HG02885 (cell line): ENCODE measurements around the gene ACHE.
"Not testable (repeated sequence)": the region's sequence is repeated elsewhere in the genome, so short reads cannot be mapped to it uniquely, and the experiment has no call there.

Experiments
- ATAC-seq: cut with Tn5 transposase; IDR thresholded peaks from one replicate; pipeline ENCODE4 v1.9.1; 2021; ENCODE audit warnings: mild to moderate bottlenecking; ENCODE audit not compliant: unreplicated experiment, poor library complexity

ACHE gene

DNA sequence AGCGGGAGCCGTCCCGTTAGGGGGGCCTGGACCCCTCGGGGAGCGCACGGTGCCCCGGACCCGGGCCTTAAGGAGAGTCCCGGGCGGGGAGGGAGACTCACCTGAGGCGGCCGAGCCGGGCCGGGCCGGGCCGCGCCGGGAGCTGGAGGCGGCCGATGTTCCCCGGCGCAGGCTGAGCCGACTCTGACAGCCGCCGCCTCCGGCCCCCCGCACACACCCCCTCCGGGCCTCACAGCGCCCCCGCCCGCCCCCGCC, at the start of gene ACHE:
ACHE (minus strand) TSS at position 188 of the 255 bp plus-strand sequence. CDS start 1,656 bp downstream, outside the sequence.
- ATAC-seq: no peak

DNA sequence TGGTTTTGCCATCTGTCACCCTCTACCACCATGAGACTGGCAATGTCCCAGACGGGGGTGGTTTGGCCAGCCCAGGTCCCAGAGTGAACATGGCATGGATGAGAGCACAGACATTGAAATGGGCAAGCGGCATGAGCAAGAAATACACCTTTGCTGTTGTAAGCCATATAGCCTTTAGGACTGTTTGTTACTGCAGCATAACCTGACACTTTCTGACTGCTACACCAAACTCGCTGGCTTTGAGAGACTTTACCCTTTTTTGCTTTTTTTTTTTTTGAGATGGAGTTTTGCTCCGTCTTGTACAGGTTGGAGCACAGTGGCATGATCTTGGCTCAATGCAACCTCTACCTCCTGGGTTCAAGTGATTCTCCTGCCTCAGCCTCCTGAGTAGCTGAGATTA, 48.5 kb upstream of the ACHE start:
- ATAC-seq: no peak

DNA sequence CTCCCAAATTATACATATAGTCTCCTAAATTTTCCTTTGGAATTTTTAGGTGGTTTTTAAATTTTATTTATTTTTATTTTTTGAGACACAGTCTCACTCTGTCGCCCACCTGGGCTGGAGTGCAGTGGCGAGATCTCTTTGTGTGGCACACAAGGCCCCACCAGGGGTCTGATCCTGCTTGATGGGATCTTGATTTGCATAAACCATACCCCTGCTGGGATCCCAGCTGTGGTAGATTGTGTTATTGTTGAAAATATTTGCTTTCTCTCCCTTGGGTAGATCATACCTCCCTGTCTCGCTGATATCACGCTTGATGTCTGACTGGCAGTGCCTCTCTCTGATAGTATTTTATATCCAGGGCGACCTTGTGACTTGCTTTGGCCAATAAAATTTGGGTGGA, 48.0 kb upstream of the ACHE start:
- no peak for ATAC-seq

DNA sequence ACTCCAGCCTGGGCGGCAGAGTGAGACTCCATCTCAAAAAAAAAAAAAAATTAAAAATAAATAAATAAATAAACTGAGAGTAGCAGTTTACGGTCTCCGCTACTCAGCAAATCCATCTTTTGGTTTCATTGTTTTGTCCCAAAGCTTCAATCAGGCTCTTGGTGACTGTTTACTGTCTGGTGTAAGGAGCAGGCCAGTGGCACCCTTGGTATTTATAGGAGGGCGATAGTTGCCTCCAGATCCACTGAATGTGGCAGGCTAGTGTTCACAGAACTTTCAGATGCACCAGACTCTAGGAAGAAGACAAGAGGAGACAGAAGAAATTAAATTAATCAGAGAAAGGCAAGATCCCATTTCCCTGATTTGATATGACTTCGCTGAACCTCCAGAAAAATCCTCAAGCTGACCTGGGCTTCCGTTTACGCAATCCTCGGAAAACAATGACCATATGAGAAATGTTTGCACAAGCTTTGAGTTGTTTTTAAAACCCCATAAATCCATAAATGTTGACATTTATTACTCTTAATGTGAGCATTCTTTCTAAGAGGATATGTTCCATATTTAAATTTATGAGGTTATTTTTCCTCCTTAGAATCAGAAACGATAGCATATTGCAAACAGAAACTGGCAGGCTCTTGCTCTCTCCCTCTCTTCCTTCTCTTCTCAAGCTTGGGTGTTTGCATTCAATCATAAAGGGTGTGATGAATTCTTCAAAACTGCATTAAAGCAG, 46.5 kb upstream of the ACHE start:
- ATAC-seq: no peak

DNA sequence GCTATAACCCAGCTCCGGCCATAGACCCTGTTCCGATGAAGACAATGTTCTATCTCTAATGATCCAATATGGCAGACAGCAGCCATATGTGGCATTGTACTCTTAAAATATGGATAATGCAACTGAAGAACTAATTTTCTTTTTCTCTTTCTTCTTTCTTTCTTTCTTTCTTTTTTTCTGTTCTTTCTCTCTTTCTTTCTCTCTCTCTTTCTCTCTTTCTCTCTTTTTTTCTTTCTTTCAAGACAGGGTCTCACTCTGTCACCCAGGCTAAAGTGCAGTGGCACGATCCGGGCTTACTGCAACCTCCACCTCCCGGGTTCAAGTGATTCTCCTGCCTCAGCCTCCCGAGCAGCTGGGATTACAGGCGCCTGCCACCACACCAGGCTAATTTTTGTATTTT, 40.5 kb upstream of the ACHE start:
- ATAC-seq: not testable (repeated sequence)

DNA sequence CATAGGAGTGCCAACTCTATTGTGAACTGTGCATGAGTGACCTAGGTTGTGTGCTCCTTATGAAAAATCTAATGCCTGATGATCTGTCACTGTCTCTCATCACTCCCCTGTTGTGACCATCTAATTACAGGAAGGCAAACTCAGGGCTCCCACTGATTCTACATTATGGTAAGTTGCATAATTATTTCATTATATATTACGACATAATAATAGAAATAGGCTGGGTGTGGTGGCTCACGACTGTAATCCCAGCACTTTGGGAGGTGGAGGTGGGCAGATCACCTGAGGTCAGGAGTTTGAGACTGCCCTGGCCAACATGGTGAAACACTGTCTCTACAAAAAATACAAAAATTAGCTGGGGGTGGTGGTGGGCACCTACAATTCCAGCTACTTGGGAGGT, 39.7 kb upstream of the ACHE start:
- ATAC-seq: not testable (repeated sequence)

DNA sequence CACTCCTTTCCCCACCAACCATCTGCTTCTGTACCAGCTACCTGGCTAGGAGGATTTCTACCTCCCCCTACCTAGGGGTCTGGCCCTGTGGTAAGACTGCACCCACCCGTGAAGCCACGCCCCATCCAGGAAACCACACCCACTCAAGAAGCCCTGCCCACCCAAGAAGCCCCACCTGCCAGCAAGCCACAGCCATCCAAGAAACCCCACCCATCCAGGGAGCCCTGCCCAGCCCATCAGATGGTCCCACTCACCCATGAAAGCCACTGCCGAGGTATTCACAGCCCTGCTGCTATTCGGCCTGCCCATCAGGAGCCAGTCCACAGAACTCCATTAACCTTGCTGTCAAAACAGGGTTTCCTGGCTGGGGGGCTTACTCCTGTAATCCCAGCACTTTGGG, 38.0 kb upstream of the ACHE start:
- ATAC-seq: no peak

DNA sequence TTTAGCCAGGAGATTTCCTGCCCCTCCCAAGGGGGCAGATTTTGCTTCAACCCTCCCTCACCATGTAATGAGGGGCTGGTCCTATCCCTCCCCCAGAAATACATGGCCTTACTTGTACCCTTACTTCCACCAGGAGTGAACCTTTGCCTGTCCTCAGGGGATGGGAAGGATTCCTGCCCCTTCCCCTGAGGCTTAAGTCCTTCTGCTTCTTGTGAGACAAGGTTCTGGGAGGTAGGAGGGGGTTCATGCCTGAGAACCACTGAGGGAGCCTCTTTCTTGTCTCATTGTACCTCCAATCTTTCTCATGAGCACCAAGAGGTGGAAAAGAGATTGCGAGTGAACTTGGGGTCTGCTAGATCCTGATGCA, 34.1 kb upstream of the ACHE start:
- no peak for ATAC-seq

DNA sequence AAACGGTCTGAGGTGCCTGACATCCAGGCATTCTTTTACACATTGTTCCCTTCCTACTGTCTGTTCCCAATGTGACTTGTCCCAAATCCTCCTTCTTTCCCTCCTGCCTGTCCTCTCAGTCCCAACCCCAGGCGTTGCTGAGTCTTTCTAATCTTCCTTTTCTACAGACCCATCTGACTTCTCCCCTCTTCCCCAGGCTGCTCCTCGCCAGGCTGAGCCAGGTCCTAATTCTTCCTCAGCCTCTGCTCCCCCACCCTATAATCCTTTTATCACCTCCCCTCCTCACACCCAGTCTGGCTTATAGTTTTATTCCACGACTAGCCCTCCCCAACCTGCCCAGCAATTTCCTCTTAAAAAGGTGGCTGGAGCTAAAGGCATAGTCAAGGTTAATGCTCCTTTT, 27.9 kb upstream of the ACHE start:
- not testable (repeated sequence) for ATAC-seq

DNA sequence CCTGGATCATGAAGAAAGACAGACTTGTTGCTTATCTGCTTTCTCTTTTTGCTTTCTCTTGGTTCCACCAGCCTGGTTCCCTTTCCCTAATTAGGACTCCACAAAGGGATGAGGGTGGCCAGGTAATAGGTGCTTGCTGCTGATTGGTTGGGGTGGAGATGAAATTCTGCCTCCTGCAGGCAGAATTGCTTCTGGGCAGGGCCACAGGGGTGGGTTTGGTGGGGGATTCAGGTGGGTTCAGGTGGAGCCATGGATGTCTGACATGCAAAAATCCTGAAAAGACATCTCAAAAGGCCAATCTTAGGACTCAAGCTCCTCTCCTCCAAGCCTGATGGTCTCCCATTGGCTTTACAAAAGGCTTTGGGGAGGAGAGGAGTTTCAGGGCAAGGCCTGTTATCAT, 25.4 kb upstream of the ACHE start:
- ATAC-seq: no peak

DNA sequence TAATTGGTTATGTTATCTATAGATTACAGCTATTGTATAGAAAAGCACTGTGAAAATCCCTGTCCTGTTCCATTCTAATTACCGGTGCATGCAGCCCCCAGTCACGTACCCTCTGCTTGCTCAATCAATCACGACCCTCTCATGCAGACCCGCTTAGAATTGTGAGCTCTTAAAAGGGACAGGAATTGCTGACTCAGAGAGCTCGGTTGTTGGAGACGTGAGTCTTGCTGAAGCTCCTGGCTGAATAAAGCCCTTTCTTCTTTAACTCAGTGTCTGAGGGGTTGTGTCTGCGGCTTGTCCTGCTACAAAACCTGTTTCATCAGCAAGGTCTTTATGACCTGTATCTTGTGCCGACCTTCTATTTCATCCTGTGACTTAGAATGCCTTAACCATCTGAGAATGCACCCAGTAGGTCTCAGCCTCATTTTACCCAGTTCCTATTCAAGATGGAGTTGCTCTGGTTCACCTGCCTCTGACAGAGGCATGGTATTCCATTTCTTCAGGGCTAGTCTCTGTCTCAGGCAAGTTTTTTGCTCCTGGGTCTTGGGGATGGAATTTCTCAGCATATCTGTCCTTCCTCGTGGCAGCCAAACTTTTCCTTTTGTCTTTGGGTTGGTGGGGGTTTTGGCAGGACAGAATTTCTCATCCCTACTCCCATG, 24.2 kb upstream of the ACHE start:
- not testable (repeated sequence) for ATAC-seq

DNA sequence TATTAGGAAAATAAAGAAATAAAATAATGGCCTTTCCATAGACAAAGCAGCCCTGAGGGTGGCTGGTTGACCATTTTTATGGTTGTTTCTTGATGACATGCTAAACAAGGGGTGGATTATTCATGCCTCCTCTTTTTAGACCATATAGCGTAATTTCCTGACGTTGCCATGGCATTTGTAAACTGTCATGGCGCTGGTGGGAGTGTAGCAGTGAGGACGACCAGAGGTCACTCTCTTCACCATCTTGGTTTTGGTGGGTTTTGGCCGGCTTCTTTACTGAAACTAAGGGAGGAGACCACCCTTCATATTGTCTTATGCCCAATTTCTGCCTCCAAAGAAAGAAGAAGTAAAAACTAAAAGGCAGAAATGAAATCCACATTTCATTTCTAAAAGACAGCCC, 23.6 kb upstream of the ACHE start:
- not testable (repeated sequence) for ATAC-seq

DNA sequence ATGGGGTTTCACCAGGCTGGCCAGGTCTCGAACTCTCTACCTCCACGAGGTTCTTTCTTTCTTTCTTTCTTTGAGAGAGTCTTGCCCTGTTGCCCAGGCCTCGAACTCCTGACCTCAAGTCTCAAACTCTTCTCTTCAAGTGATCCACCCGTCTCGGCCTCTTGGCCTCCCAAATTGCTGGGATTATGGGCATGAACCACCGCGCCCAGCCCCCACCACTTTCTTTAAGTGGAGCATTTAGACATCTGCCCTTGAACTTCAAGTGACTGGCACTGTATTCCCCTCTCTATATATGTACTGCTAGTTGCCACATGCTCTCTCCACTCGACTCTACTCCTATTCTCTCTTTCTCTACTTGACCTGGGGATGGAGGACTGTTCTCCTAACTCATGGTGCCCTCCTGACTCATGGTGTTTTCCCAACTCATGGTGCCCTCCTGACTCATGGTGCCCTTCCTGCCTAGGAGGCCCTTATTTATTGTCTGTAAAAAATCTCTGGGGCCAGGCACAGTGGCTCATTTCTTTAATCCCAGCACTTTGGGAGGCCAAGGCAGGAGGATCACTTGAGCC, 19.3 kb upstream of the ACHE start:
- ATAC-seq: no peak

DNA sequence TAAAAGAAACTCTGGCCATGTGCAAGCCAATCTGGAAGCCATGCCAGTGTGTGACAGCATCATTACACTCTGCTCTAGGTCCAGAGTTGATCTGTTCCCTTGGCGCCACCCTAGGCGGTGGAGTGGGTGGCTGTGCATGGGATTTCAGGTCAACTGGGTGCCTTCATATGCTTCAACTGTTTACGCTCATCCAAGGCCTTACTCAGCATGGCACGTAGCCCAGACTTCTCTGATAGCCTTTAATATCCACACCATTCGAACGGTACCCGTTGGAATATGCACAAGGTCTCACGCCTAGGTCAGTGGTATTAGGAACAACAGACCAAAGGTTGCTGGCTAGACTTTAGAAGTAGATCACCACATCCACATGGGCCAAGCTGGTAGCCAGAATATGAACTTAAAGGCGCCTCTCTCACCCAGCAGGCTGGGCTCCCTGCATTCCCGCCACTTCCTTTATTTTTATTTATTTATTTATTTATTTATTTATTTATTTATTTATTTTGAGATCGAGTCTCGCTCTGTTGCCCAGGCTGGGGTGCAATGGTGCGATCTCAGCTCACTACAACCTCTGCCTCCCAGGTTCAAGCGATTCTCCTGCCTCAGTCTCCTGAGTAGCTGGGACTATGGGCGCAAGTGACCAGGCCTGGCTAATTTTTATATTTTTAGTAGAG, 18.7 kb upstream of the ACHE start:
- ATAC-seq: no peak

DNA sequence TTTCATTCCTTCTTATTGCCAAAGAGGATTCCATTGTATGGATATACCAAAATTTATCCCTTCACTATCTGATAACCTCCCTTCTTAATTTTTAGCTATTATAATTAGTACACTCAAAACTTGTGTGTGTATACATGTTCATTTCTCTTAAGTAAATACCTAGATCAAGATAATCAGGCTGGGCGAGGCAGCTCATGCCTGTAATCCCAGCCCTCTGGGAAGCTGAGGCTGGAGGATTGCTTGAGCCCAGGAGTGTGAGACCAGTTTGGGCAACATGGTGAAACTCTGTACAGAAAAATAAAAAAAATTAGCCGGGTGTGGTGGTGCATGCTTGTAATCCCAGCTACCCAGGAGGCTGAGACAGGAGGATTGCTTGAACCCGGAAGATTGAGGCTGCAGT, 15.8 kb upstream of the ACHE start:
- no peak for ATAC-seq

DNA sequence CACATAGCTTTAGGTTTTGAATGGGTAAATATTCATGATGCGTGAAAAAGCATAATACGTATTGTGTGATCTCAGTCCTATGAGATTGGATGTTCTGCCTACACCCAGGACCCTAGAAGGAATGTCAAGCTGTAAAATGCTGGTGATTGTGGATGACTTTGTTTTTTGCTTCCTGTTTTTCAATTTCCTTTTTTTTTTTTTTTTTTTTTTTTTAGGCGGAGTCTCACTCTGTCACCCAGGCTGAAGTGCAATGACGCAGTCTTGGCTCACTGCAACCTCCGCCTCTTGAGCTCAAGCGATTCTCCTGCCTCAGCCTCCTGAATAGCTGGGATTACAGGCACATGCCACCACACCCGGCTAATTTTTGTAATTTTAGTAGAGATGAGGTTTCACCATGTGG, 14.8 kb upstream of the ACHE start:
- not testable (repeated sequence) for ATAC-seq

DNA sequence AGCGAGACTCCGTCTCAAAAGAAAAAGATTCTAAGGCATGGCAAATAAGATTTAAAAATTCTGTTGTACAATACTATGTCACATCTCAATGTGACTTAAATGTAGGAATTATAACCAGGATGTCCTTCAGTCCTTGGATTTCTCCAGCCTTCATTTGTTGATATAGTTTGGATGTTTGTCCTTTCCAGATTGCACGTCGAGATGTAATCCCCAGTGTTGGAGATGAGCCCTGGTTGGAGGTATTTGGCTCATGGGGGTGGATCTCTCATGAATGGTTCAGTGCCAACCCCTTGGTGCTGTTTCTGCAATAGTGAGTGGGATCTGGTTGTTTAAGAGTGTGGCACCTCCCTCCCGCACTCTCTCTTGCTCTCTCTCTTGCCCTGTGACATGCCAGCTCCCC, 12.8 kb upstream of the ACHE start:
- ATAC-seq: no peak

DNA sequence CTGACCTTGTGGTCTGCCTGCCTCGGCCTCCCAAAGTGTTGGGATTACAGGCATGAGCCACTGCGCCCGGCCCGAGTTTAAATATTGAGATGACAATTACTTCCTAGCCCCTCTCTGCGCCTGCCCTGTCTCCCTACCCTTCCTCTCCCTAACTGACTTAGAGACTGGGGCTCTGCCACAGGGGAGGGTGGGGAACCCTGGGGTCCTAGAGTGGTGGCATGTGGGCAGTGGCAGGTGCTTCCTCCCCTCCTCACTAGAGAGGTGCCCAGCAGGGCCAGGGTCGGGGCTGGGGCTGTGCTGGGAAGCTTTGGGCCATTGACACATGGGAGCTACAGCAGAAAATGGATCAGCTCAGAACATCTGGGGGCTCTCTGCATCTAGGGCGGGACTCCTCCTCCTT, 7.0 kb upstream of the ACHE start:
- ATAC-seq: no peak

DNA sequence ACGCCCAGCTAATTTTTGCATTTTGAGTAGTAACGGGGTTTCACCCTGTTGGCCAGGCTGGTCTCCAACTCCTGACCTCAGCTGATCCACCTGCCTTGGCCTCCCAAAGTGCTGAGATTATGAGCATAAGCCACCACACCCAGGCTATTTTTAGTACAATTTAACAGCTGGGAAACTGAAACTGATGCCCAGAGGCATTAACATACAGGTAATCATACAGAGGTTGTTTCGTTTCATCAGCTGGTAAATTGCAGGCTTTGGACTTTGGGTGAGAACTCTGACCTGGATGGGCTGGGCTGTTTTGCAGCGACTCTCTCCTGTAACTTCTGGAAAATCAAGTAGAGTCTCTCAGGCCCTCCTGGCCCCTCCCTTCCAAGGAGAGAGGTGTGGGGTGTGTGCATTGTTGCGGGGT, 6.2 kb upstream of the ACHE start:
- no peak for ATAC-seq

DNA sequence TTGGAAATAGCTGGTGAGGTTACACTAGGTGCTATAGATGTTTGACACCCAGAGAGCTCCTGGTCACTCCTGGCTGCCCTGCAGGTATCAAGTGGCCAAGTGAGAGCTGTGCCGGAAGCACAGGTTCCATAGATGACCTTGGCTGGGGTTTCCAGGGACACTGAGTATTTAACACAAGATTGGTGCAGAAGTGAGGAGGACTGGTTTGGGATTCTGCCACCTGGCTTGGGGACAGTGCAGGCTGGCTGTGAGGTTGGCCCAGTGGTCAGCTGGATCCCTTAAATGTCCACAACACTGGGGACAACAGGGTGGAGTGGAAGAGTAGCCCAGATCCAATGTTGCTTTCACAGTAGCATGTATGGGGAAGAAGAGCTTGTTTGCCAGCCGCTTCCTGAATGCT, 5.3 kb upstream of the ACHE start:
- no peak for ATAC-seq

DNA sequence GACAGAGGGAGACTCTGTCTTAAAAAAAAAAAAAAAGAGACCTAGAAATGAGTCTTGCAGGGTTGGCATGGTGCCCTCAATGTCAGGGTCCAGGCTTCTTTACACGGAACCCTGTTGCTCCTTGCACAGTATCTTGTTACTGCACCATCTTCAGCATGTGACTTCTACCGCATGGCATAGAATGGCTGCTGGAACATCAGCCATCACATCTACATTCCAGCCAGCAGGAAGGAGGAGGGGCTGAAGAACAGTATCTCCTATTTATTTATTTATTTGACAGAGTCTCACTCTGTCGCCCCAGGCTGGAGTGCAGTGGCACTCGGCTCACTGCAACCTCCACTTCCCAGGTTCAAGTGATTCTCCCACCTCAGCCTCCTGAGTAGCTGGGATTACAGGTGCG, 3.7 kb upstream of the ACHE start:
- ATAC-seq: no peak
